Activated naive CD8-positive, alpha-beta T cell treated with anti-CD3 and anti-CD28 coated beads for 36 hours (primary cell): ENCODE data around the gene NTN4. TPM values are rescaled to one million over a fixed set of nuclear protein-coding genes. Genes with fewer than 3 reads are reported as not detected.

Experiments used
- DNase-seq: peaks from one replicate; pipeline ENCODE4 v3.0.0; 2021
- H3K27ac Mint-ChIP-seq: one replicate; pipeline ENCODE4 v1.8.0; 2022; ENCODE audit warnings: mild to moderate bottlenecking, moderate library complexity, mixed read lengths
- H3K27me3 Mint-ChIP-seq: one replicate; pipeline ENCODE4 v1.8.0; 2022; ENCODE audit warnings: mild to moderate bottlenecking, mixed read lengths
- H3K36me3 Mint-ChIP-seq: one replicate; pipeline ENCODE4 v1.8.0; 2021; ENCODE audit warnings: mild to moderate bottlenecking, mixed read lengths
- H3K4me1 Mint-ChIP-seq: one replicate; pipeline ENCODE4 v1.8.0; 2021; ENCODE audit warnings: mixed read lengths
- H3K4me3 Mint-ChIP-seq: one replicate; pipeline ENCODE4 v1.8.0; 2022; ENCODE audit warnings: mild to moderate bottlenecking, moderate library complexity, mixed read lengths
- H3K9me3 Mint-ChIP-seq: one replicate; pipeline ENCODE4 v1.8.0; 2022; ENCODE audit warnings: mixed read lengths
- total RNA-seq, 2 experiments: library from RNA; stranded (reverse); gene quantifications; one replicate each; pipeline ENCODE4 v1.2.3, GENCODE V29; 2021

The NTN4 gene
- total RNA-seq, 2 experiments from 2014 or later: not detected

DNA sequence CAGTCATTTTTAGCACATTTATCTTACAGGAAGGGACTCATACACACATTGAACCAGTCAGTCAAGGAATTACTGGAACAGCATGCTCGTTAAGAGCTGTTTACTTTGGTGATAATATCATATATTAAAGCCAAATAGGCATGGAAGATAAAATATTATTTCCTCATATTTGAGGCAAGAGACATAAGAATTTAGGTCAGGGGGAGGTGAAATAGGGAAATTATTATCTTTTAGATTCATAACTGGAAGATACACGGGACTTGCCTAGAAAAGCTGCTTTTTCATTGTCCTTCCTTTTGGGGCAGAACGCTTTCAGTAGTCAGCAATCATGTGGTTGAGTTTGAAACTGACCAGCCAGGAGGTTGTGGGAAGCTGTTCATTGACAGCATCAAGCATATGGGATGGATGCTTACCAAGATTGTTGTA, 72.5 kb downstream of the NTN4 start:
- Mint-ChIP-seq H3K27ac (no peak overlapping the region), H3K36me3 (no peaks in the 10 kb centered on the region), H3K9me3 (no peaks in the 10 kb centered on the region), H3K4me3 (no peak overlapping the region), H3K27me3 (peaks cover 8% of the 10 kb centered on the region), H3K4me1 (no peaks in the 10 kb centered on the region)
- DNase-seq: no peak

- Mint-ChIP-seq H3K4me1 (no peaks in the 10 kb centered on the region), H3K27me3 (peaks cover 8% of the 10 kb centered on the region), H3K36me3 (no peaks in the 10 kb centered on the region), H3K27ac (no peak overlapping the region), H3K4me3 (no peak overlapping the region), H3K9me3 (no peaks in the 10 kb centered on the region)
- no peak for DNase-seq
Measured at GRCh38 chr12:95717316-95717928, 73.1 kb downstream of the NTN4 start.

GRCh38 chr12:95715177-95715576, 75.4 kb downstream of the NTN4 start:
- no peak for DNase-seq
- no peaks in the 10 kb centered on the region for H3K9me3 Mint-ChIP-seq
- H3K36me3 Mint-ChIP-seq: no peaks in the 10 kb centered on the region
- peaks cover 3% of the 10 kb centered on the region for H3K27me3 Mint-ChIP-seq
- no peak overlapping the region for H3K4me3 Mint-ChIP-seq
- H3K27ac Mint-ChIP-seq: no peak overlapping the region
- H3K4me1 Mint-ChIP-seq: no peaks in the 10 kb centered on the region

DNA sequence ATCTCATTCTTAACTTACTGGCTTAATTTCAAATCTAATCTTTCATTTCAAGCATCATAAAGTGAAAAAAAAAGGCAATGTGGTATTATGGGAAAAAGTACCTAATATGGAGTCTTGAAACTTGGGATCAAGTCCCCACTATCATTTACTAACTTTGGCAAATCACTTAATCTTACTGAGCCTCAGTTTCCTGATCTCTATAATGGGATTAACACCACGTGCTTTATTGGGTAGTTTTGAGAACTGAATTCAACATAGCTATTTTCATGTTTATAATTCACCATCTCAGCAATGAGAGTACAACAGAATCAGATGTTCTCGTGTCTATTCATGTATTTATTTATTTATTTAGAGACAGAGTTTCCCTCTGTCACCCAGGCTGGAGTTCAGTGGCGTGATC, 78.3 kb downstream of the NTN4 start:
- Mint-ChIP-seq H3K27me3 (peaks cover 3% of the 10 kb centered on the region), H3K4me1 (no peaks in the 10 kb centered on the region), H3K4me3 (no peak overlapping the region), H3K36me3 (no peaks in the 10 kb centered on the region), H3K9me3 (no peaks in the 10 kb centered on the region), H3K27ac (no peak overlapping the region)
- no peak for DNase-seq

DNA sequence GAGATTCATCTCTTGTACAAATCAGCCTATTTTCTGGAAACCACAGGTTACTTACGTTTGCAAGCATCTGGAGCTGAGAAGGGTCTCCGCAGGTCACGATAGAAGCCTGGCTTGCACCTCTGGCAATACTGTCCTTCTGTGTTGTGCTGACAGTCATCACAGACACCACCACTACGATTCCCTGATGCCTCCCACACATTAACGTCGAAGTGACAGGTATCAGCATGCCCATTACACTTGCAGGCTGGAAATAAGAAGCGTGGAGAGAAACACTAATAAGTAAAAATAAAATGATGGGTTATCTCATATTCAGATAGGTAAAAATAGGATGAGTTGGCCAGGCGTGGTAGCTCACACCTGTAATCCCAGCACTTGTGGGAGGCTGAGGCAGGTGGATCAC, 80.2 kb downstream of the NTN4 start:
- Mint-ChIP-seq H3K36me3 (no peaks in the 10 kb centered on the region), H3K9me3 (no peaks in the 10 kb centered on the region), H3K4me1 (no peaks in the 10 kb centered on the region), H3K27ac (no peak overlapping the region), H3K27me3 (peaks cover 3% of the 10 kb centered on the region), H3K4me3 (no peak overlapping the region)
- DNase-seq: no peak

- H3K4me3 Mint-ChIP-seq: no peak overlapping the region
- no peak for DNase-seq
- H3K9me3 Mint-ChIP-seq: no peaks in the 10 kb centered on the region
- H3K27ac Mint-ChIP-seq: no peak overlapping the region
- no peaks in the 10 kb centered on the region for H3K36me3 Mint-ChIP-seq
- H3K4me1 Mint-ChIP-seq: no peaks in the 10 kb centered on the region
- H3K27me3 Mint-ChIP-seq: no peaks in the 10 kb centered on the region
Measured at GRCh38 chr12:95709152-95709551, 81.4 kb downstream of the NTN4 start.

DNA sequence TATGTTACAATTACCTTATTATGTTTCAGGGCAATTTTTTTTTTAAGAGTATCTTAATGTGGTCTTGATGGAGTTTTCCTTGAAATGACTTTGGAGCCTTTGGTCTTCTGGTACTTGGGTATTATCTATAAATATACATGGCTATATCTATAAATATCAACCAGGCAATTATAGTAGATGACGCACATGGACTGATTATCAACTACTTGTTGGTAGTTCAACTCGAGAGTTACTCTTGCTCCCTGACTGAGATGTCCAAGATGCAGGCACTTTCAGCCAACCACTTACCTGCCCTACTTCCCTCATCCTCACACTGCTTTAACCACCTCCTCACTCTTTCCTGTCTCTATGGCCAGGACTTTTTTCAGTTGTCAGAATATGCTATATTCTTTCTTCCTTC, 85.4 kb downstream of the NTN4 start:
- H3K4me1 Mint-ChIP-seq: no peaks in the 10 kb centered on the region
- H3K27ac Mint-ChIP-seq: no peak overlapping the region
- no peak overlapping the region for H3K4me3 Mint-ChIP-seq

DNA sequence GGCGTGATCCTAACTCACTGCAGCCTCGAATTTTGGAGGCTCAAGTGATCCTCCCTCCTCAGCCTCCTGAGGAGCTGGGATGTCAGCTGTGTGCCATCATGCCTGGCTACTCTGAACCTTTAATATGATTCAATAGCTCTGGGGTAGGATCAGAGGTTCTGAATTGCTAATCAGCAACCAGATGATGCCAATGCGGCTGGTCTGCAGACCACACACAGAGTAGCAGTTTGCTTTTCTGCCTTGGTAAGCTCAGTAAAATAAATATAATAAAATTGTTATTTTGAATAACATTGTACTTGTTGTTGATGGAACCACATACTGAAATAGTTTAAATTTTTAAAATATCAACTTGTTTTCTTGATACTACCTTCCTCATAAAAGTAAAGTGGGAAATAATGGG, 86.6 kb downstream of the NTN4 start:
- Mint-ChIP-seq H3K4me3 (no peak overlapping the region), H3K27ac (no peak overlapping the region), H3K9me3 (no peaks in the 10 kb centered on the region), H3K27me3 (no peaks in the 10 kb centered on the region), H3K4me1 (no peaks in the 10 kb centered on the region), H3K36me3 (no peaks in the 10 kb centered on the region)
- no peak for DNase-seq

More for the DNA sequence above, 85.4 kb downstream of the NTN4 start:
- Mint-ChIP-seq H3K36me3 (no peaks in the 10 kb centered on the region), H3K27me3 (no peaks in the 10 kb centered on the region), H3K9me3 (no peaks in the 10 kb centered on the region)
- DNase-seq: no peak

DNA sequence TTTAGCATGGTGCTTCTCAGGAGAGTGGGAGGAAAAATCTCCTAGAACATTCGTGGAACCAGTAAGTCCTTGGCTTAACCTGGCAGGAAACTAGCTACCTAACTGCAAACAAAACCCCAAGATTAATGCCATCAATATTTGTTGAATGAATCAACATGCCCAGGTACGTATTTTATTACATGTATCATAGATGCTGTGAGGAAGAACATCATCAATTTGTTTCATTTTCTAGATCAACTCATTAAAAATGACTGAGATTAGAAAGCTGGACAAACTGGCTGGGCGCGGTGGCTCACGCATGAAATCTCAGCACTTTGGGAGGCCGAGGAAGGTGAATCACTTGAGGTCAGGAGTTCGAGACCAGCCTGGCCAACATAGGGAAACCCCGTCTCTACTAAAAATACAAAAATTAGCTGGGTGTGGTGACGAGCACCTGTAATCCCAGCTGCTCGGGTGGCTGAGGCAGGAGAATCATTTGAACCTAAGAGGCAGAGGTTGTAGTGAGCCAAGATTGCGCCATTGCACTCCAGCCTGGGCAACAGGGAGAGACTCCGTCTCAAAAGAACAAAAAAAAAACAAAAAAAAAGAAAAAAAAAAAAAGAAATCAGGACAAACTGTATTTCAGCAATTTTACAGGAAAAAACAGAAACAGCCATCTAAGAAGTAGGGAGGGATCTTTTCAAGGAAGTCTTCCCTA, 88.7 kb downstream of the NTN4 start:
- Mint-ChIP-seq H3K4me3 (no peak overlapping the region), H3K9me3 (no peaks in the 10 kb centered on the region), H3K36me3 (no peaks in the 10 kb centered on the region), H3K4me1 (no peaks in the 10 kb centered on the region), H3K27ac (no peak overlapping the region), H3K27me3 (no peaks in the 10 kb centered on the region)
- DNase-seq: no peak

GRCh38 chr12:95701275-95701674, 89.3 kb downstream of the NTN4 start:
- Mint-ChIP-seq H3K27me3 (no peaks in the 10 kb centered on the region), H3K9me3 (no peaks in the 10 kb centered on the region), H3K27ac (no peak overlapping the region), H3K4me3 (no peak overlapping the region), H3K36me3 (no peaks in the 10 kb centered on the region), H3K4me1 (no peaks in the 10 kb centered on the region)
- DNase-seq: no peak

DNA sequence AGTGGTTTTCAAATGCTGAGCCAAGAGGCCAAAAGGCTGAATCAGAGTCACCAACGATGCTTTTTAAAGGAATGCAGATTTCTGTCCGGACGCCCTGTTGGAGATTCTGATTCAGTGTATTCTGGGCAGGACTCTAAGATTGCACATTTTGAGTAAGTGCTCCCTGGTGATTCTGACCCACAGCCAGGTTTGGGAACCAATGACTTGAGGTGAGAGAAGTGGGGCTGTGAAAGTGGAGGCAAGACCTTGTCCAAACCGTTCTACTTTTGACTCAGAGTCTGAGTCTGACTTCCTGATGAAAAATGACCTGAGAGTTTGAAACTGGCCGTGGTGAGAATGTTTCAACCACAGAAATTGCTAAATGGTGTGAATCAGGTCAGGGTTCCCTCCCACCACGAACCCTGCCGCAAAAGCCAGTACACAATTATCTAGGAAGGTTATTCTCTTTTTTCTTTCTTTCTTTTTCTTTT, 90.2 kb downstream of the NTN4 start:
- no peak for DNase-seq
- Mint-ChIP-seq H3K4me1 (no peaks in the 10 kb centered on the region), H3K4me3 (no peak overlapping the region), H3K36me3 (no peaks in the 10 kb centered on the region), H3K9me3 (no peaks in the 10 kb centered on the region), H3K27ac (no peak overlapping the region), H3K27me3 (no peaks in the 10 kb centered on the region)

GRCh38 chr12:95699579-95699978, 91.0 kb downstream of the NTN4 start:
- H3K27me3 Mint-ChIP-seq: no peaks in the 10 kb centered on the region
- no peak overlapping the region for H3K27ac Mint-ChIP-seq
- no peak overlapping the region for H3K4me3 Mint-ChIP-seq
- no peaks in the 10 kb centered on the region for H3K36me3 Mint-ChIP-seq
- no peak for DNase-seq
- H3K9me3 Mint-ChIP-seq: no peaks in the 10 kb centered on the region
- no peaks in the 10 kb centered on the region for H3K4me1 Mint-ChIP-seq

- Mint-ChIP-seq H3K4me1 (no peaks in the 10 kb centered on the region), H3K27ac (no peak overlapping the region), H3K4me3 (no peak overlapping the region), H3K27me3 (no peaks in the 10 kb centered on the region), H3K9me3 (no peaks in the 10 kb centered on the region), H3K36me3 (no peaks in the 10 kb centered on the region)
- no peak for DNase-seq
Measured at GRCh38 chr12:95694136-95694535, 96.4 kb downstream of the NTN4 start.

GRCh38 chr12:95693689-95694088, 96.9 kb downstream of the NTN4 start:
- Mint-ChIP-seq H3K4me1 (no peaks in the 10 kb centered on the region), H3K36me3 (no peaks in the 10 kb centered on the region), H3K9me3 (no peaks in the 10 kb centered on the region), H3K4me3 (no peak overlapping the region), H3K27me3 (no peaks in the 10 kb centered on the region), H3K27ac (no peak overlapping the region)
- no peak for DNase-seq

DNA sequence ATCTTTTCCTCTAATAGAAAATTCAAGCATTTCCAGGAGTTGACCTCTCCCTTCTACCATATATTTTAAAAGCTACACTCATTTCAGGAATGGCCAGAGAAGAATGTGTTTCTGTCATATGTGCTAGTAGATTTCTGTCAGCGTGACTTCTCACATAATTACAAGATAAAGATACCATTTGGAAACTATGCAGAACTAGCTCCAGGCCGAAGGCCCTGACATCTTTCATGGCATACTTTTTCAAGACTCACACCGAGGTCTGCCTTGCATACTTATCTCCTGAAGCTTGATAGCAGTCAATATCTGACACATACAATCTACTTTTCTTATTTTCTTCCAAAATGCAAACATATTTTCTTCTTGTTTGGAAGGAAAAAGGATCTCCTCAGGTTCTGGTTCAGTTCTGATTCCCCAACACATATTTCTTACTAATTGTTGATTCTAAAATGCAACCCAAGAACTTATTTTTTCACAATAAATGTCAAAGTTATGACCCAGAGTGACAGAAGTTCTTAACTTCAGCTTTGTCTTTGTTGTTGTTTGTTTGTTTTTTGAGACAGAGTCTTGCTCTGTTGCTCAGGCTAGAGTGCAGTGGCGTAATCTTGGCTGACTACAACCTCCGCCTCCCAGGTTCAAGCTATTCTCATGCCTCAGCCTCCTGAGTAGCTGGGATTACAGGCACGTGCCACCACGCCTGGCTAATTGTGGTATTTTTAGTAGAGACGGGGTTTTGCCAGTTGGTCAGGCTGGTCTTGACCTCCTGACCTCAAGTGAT, 99.5 kb downstream of the NTN4 start:
- Mint-ChIP-seq H3K27me3 (no peaks in the 10 kb centered on the region), H3K36me3 (no peaks in the 10 kb centered on the region), H3K4me1 (no peaks in the 10 kb centered on the region), H3K27ac (no peak overlapping the region), H3K9me3 (no peaks in the 10 kb centered on the region), H3K4me3 (no peak overlapping the region)
- DNase-seq: no peak
